NT2/D1 (cell line): ENCODE data around the gene SPRY4.

ENCODE experiments used
- SUZ12 ChIP-seq: IDR thresholded peaks from 2 replicates; pipeline ENCODE4 v1.6.1; 2011; ENCODE audit not compliant: insufficient read length, insufficient read depth; ENCODE audit errors: extremely low read depth
- YY1 ChIP-seq: IDR thresholded peaks from 2 replicates; pipeline ENCODE4 v1.6.1; 2011; ENCODE audit not compliant: insufficient read length, insufficient read depth
- ZNF274 ChIP-seq: IDR thresholded peaks from 2 replicates; pipeline ENCODE4 v1.6.1; 2011; ENCODE audit warnings: mild to moderate bottlenecking, low read depth, low read length

GRCh38 chr5:142315096-142315900 is 9.5 kb downstream of the SPRY4 start:
- TF ChIP-seq ZNF274 (no peak), SUZ12 (no peak), YY1 (no peak)
